GM18520 (cell line): ENCODE measurements around the gene SLC36A3.
A peak's percentile ranks its signal among the peaks of the same experiment; 100 is the strongest.
"Not testable (repeated sequence)": the region's sequence is repeated elsewhere in the genome, so short reads cannot be mapped to it uniquely, and the experiment has no call there.

Experiments
- ATAC-seq: cut with Tn5 transposase; IDR thresholded peaks from one replicate; pipeline ENCODE4 v1.9.1; 2021; ENCODE audit not compliant: unreplicated experiment

Gene SLC36A3

DNA sequence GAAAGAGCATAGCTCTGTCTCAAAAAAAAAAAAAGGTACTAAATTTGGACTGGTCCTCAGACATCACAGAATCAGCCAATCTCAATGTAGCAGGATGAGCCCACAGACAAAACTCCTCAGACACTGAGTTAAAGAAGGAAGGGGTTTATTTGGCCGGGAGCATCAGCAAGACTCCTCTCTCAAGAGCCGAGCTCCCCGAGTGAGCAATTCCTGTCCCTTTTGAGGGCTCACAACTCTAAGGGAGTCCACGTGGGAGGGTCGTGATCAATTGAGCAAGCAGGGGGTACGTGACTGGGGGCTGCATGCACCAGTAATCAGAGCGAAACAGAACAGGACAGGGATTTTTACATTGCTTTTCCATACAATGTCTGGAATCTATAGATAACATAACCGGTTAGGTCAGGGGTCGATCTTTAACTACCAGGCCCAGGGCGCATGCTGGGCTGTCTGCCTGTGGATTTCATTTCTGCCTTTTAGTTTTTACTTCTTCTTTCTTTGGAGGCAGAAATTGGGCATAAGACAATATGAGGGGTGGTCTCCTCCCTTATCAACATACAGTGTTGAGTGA lies 63.2 kb downstream of the SLC36A3 start:
- not testable (repeated sequence) for ATAC-seq

DNA sequence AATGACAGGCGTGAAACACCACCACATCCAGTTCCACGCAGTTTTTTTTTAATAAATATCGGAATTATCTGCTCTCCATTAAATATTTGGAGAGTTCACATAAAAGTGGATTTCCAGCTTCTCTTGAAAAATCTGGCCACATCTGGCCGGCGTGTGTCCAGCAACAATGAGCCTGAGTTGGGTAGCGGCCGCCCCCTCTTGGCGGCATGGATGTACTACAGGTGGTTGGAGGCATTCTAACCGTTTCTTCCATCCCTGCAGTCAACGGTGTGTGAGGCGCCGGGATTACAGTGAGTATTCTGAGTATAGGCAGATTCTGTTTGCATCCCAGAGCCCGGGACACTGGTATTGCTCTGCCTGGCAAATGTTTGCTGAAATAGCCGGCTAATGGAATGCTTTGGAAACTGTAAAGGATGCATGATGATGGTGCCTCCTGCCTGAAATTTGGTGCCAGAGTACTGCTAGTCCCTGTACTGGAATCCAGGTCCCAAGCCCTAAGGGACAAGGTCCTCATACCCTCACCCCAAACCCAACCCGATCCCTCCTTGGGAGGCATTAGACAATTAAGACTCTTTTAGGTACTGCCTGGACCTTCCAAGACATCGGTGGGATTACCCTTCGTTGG lies 64.2 kb downstream of the SLC36A3 start:
- ATAC-seq, result peak; percentile 36

DNA sequence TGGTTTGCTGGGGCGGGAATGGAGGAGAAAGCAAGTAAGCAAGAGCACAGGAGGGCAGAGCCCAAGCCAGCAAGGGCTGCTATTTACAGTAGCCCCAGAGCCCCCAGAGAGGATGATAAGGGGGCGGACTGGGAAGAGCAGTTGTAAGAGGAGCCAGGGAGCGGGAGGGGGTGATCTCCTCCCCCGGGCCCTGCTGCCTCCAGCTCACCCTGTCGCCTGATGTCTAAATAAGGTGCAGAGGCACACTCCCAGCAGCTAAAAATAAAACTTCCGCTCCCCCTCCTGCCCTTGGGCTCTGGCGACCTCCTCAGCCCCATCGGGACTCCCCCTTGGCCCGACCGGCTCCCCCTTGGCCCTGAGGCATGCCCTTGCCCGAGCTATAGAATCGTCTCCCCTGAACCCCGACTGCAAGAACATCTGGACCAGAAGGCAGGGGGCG lies 65.2 kb downstream of the SLC36A3 start:
- ATAC-seq, result no peak

DNA sequence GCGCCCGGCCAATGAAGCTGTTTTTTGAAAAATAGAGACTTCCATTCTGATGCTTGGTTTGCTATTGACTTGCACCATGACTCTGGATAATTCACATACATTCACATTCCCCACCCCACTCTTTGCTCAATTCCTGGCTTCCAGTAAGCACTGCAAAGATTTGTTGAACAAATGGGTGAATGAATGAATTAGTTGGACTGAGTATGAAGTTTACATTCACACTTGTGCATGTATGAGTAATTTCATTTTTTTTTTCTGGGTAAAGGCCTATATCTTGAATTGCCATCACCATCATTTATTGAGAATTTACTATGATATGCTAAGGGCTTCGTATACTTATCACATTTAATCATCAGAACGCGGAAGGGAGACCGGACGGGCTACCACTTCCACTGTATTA lies 65.9 kb downstream of the SLC36A3 start:
- ATAC-seq, result no peak

DNA sequence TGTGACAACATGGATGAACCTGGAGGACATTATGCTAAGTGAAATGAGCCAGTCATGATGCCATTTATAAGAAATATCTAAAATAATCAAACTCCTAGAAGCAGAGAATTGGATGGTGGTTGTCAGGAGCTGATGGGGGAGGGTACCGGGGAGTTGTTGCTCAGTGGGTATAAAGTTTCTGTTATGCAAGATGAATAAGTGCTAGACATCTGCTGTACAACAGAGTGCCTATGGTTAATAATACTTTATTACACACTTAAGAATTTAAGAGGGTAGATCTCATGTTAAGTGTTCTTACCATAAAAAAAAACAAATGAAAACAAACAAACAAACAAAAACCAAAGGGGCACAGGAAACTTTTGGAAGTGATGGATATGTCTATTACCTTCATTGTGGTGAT lies 66.7 kb downstream of the SLC36A3 start:
- ATAC-seq, result no peak

DNA sequence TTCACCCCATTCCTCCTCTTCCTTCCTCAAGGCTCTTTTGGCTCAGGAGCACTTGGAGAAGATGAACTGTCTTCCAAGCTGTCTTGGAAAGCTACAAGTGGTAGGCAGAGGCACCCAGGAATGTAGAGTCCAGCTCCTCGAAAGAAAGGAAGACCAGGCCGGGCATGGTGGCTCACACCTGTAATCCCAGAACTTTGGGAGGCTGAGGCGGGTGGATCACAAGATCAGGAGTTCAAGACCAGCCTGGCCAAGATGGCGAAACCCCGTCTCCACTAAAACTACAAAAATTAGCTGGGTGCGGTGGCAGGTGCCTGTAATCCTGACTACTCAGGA lies 68.4 kb downstream of the SLC36A3 start:
- not testable (repeated sequence) for ATAC-seq

DNA sequence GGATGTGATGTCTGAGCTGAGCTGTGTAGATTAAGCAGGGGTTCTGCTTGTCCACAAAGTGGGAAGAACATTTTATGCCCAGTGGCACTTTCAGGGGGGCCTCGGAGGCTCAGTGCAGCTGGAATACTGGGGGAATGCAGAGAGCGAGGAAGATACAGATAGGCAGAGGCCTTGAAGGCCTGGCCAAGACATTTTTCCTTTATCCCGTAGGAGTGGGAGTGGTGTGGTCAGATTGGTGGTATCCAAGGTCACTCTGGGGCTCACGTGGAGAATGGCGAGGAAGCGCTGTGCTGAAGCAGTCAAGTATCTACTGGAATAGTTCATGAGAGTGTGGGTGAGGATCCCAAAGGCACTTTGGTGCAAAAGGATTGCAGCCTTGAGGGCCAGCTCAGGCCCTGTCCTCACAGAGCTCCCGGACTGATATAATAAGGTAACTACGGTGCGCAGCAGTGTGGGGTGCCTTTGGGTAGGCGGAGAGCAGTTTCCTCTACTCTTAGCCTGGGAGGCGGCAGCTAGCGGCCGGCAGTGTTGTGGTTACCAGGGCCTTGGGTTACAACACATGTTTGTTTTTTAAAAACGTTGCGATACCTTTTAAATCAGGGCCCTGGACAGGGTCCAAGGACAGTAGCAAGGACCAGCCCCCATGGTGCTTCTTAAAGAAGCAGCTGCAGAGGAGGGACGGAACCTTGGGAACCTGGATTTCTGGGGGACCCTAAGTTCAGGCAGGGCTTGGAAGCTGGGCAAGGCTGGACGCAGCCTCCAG lies 68.9 kb downstream of the SLC36A3 start:
- peak; percentile 52 for ATAC-seq

DNA sequence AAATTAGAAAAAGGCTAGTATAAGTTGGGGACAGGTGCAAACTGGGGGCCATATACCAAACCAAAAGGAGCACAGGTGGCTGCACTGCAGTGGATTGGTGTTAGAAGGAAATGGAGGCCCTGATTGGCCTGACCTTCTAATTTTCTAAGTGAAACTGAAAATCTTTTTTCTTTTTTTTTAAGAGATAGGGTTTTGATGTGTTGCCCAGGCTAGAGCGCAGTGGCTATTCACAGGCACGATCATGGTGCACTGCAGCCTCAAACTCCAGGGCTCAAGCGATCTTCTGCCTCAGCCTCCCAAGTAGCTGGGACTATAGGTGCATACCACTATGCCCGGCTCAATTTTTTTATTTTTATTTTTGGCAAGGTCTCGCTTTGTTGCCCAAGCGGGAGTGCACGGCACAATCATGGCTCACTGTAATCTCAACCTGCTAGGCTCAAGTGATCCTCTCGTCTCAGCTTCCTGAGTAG lies 69.9 kb downstream of the SLC36A3 start:
- ATAC-seq, result peak; percentile 66

DNA sequence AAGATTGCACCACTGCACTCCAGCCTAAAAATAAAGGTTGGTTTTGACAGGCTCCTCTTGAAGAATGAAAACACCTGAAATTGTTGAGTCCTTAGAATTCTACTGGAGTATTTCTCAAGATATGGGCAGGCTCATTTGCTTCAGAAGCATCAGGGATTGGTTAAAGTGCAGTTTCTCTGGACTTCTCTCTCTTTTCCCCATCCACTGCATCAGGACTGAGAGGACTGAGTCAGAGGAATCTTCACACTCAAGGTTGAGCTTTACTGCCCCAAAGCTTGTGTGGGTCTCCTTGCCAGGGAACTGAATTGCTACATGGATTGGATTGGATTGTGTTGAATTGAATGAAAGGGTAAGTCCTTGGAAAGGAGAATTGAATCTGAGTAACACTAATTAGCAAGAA lies 72.2 kb downstream of the SLC36A3 start:
- no peak for ATAC-seq

DNA sequence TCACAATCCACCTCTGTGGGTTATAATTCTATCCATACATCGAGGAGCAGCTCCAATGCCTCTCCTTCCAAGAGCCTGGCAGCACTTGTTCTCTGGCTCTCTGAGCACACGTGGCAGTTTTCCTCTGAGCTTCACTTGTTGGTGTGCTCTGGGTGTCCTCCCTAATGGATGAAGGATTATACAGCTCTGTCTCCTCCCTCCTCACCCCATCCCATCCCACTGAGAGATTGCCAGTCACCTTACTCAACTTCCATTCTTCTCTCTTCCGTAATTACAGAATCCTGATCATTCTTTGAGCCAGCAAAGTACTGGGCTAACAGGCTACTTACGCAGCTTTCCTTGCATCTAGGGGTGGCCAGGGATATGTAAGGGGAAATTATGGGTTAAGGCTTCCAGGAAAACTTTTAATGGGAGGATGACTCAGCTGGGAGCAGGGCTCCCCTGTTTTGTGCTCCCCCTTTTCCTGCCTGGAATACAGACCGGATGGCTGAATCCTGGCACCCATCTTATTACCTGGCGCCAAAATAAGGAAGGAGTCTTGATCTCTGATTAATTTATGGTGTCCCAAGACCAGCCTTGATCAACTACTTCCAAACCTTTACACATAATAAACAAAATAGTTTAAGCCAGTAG lies 73.4 kb downstream of the SLC36A3 start:
- ATAC-seq, result no peak

DNA sequence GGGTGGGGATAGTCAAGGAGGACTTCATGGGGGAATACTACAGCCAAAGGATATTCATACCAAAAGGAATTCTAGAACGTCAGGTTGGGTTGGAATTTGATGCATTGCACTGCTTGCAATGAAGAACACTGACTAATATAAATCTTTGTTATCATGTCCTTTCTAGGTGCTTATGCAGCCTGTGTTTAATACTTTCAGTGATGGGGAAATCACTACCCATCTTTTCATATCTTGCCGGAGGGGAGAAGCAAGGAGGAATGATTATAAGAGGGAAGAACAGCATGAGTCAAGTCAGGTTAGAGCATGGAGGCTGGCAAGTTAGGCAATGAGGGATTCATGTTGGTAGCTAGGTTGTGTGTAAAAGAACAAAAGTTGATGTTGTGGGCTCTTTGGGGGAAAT lies 74.6 kb downstream of the SLC36A3 start:
- ATAC-seq, result no peak

DNA sequence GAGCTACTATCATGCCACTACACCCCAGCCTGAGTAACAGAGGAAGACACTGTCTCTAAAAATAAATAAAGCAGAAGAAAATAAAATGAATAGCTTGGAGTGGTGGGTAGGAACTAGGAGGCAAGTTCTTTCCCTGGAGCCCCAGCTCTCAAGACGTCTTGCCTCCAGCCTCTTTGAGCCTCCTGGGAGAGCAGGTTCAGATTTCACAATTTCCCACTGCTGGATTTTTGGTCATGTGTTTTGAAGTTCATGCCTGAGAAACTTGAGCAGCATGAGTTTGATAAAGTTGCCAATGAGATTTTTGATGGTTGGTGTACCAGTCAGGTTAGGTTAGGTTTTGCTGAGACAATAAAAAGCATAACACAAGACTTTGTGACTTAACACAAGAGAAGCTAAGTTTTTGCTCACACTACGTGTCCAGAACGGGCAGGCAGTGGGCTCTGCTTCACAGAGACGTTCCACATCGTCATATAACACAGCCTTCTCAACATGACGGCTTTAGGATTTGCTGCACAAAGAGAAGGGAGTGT lies 75.6 kb downstream of the SLC36A3 start:
- ATAC-seq, result no peak
